Gastrocnemius medialis (tissue), 4 donors: Measurements from ENCODE around the gene PLEKHA4.

Experiments
- CTCF ChIP-seq, 5 experiments: fragments of 450-650 bp in 3 of 5; fragments of 200-600 bp in 2 of 5; sonication (generic) in 2 of 5; IDR thresholded peaks in 4 of 5; conservative IDR thresholded peaks in 1 of 5; 1 replicate in 4 of 5; 2 replicates in 1 of 5; pipeline ENCODE4 v1.5.1; 2016 to 2019; ENCODE audit warnings: antibody characterized with exemption in 5 of 5, mild to moderate bottlenecking in 3 of 5, moderate library complexity in 3 of 5
- POLR2A ChIP-seq, 2 donors: fragments of 450-650 bp; IDR thresholded peaks; one replicate each; pipeline ENCODE4 v1.6.1; 2017; ENCODE audit warnings: antibody characterized with exemption in 2 of 2, mild to moderate bottlenecking in 2 of 2, moderate library complexity in 2 of 2

DNA sequence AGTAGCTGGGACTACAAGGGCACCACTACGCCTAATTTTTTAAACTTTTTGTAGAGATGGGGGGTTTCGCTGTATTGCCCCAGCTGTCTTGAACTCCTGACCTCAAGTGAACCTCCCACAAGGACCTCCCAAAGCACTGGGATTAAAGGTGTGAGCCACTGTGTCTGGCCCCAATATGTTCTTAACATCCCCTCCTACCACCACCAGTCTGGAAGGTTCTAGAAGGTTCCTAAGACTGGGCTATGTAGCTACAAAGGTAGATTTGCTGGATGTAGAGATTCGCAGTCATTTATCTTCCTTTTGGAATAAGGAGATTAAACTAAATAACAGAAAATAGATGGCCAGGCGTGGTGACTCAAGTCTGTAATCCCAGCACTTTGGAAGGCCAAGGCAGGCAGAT lies 37.5 kb downstream of the PLEKHA4 start:
- TF ChIP-seq CTCF (IDR thresholded peaks at IDR 0.05 in 4 of 5, conservative IDR thresholded peaks at IDR 0.05 in 1 of 5) (no peak), POLR2A (IDR thresholded peaks at IDR 0.05) (no peak)
